ENCODE data around the gene POU2AF2.

Gene POU2AF2

GRCh38 chr11:111308140-111308539, 62.6 kb downstream of the POU2AF2 start:
- H3K27me3 ChIP-seq (ENCODE audit: insufficient read depth, low read length), result no peaks in the 10 kb centered on the region
- no peaks in the 10 kb centered on the region for H3K9me2 ChIP-seq (ENCODE audit: low read depth, low read length)
- H3K4me2 ChIP-seq (ENCODE audit: low read length), result no peak overlapping the region
- no peaks in the 10 kb centered on the region for H3K79me2 ChIP-seq (ENCODE audit: insufficient read depth, low read length)
- H2AFZ ChIP-seq (ENCODE audit: low read length), result no peak overlapping the region
- H3K9ac ChIP-seq (ENCODE audit: low read length), result no peak overlapping the region
- H4K20me1 ChIP-seq (ENCODE audit: insufficient read depth, low read length), result no peaks in the 10 kb centered on the region
- no peak overlapping the region for H3K4me3 ChIP-seq (ENCODE audit: low read depth, low read length, poor library complexity, severe bottlenecking)
- no peaks in the 10 kb centered on the region for H3K9me3 ChIP-seq (ENCODE audit: low read length)
- no peak overlapping the region for H3K27ac ChIP-seq (ENCODE audit: low read depth, low read length, poor library complexity, severe bottlenecking)
- TF ChIP-seq, protein P1, sequence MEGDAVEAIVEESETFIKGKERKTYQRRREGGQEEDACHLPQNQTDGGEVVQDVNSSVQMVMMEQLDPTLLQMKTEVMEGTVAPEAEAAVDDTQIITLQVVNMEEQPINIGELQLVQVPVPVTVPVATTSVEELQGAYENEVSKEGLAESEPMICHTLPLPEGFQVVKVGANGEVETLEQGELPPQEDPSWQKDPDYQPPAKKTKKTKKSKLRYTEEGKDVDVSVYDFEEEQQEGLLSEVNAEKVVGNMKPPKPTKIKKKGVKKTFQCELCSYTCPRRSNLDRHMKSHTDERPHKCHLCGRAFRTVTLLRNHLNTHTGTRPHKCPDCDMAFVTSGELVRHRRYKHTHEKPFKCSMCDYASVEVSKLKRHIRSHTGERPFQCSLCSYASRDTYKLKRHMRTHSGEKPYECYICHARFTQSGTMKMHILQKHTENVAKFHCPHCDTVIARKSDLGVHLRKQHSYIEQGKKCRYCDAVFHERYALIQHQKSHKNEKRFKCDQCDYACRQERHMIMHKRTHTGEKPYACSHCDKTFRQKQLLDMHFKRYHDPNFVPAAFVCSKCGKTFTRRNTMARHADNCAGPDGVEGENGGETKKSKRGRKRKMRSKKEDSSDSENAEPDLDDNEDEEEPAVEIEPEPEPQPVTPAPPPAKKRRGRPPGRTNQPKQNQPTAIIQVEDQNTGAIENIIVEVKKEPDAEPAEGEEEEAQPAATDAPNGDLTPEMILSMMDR (IDR thresholded peaks at IDR 0.05; ENCODE audit: low read length), result no peak
- TF ChIP-seq EZH2 (IDR thresholded peaks at IDR 0.05; ENCODE audit: borderline replicate concordance, low read length), result no peak
- H3K4me1 ChIP-seq (ENCODE audit: insufficient read depth, low read length, severe bottlenecking), result peaks cover 6% of the 10 kb centered on the region
- 0 out of 2 replicates have a peak, but pooled peaks cover 5% of the 10 kb centered on the region for H3F3A ChIP-seq (ENCODE audit: insufficient read depth, low read length)
- H3K36me3 ChIP-seq (ENCODE audit: insufficient read depth, low read length), result peaks cover 37% of the 10 kb centered on the region; the same call in 1 of the 2 replicates

- Histone ChIP-seq H3K4me3 (ENCODE audit: low read depth, low read length, poor library complexity, severe bottlenecking) (no peak overlapping the region), H3K9ac (ENCODE audit: low read length) (no peak overlapping the region), H3K9me3 (ENCODE audit: low read length) (no peaks in the 10 kb centered on the region), H3K9me2 (ENCODE audit: low read depth, low read length) (no peaks in the 10 kb centered on the region), H3K4me2 (ENCODE audit: low read length) (no peak overlapping the region), H3K79me2 (ENCODE audit: insufficient read depth, low read length) (no peaks in the 10 kb centered on the region), H3K36me3 (ENCODE audit: insufficient read depth, low read length) (peaks cover 36% of the 10 kb centered on the region; the same call in 1 of the 2 replicates), H3F3A (ENCODE audit: insufficient read depth, low read length) (0 out of 2 replicates have a peak, but pooled peaks cover 5% of the 10 kb centered on the region), H3K27me3 (ENCODE audit: insufficient read depth, low read length) (no peaks in the 10 kb centered on the region), H3K27ac (ENCODE audit: low read depth, low read length, poor library complexity, severe bottlenecking) (no peak overlapping the region), H4K20me1 (ENCODE audit: insufficient read depth, low read length) (no peaks in the 10 kb centered on the region), H3K4me1 (ENCODE audit: insufficient read depth, low read length, severe bottlenecking) (no peaks in the 10 kb centered on the region), H2AFZ (ENCODE audit: low read length) (no peak overlapping the region)
- TF ChIP-seq, protein P1 (IDR thresholded peaks at IDR 0.05; ENCODE audit: low read length), result no peak
- no peak for TF ChIP-seq EZH2 (IDR thresholded peaks at IDR 0.05; ENCODE audit: borderline replicate concordance, low read length)
These were observed 63.8 kb downstream of the POU2AF2 start for GRCh38 chr11:111309215-111309915.

DNA sequence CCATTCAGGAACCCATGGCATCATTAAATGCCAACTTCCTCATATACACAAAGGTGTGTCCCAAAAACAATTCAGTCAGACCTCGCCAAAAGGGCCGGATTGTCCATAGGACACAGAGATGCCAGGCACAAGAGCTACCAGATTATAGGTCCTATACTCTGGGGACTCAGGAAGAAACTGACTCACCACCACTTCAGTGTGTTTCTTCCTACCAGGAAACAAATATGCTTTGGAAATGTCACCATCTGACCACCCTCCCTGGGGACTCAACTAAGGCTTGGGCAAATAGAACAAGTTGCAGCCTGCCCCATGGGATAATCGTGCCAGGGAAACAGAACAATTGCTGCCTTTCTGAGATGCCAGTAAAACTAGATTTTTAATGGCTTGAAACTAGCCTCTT, 64.6 kb downstream of the POU2AF2 start:
- H2AFZ ChIP-seq (ENCODE audit: low read length), result no peak overlapping the region

More for the DNA sequence above, 64.6 kb downstream of the POU2AF2 start:
- no peaks in the 10 kb centered on the region for H3K9me2 ChIP-seq (ENCODE audit: low read depth, low read length)
- 0 out of 2 replicates have a peak, but pooled peaks cover 5% of the 10 kb centered on the region for H3F3A ChIP-seq (ENCODE audit: insufficient read depth, low read length)
- H3K4me1 ChIP-seq (ENCODE audit: insufficient read depth, low read length, severe bottlenecking), result no peaks in the 10 kb centered on the region
- peaks cover 29% of the 10 kb centered on the region; the same call in 1 of the 2 replicates for H3K36me3 ChIP-seq (ENCODE audit: insufficient read depth, low read length)
- TF ChIP-seq EZH2 (IDR thresholded peaks at IDR 0.05; ENCODE audit: borderline replicate concordance, low read length), result no peak
- TF ChIP-seq, protein P1 (IDR thresholded peaks at IDR 0.05; ENCODE audit: low read length), result no peak
- H3K9ac ChIP-seq (ENCODE audit: low read length), result no peak overlapping the region
- H3K9me3 ChIP-seq (ENCODE audit: low read length), result no peaks in the 10 kb centered on the region
- no peak overlapping the region for H3K27ac ChIP-seq (ENCODE audit: low read depth, low read length, poor library complexity, severe bottlenecking)
- H3K4me2 ChIP-seq (ENCODE audit: low read length), result no peak overlapping the region
- H4K20me1 ChIP-seq (ENCODE audit: insufficient read depth, low read length), result no peaks in the 10 kb centered on the region
- H3K4me3 ChIP-seq (ENCODE audit: low read depth, low read length, poor library complexity, severe bottlenecking), result no peak overlapping the region
- no peaks in the 10 kb centered on the region for H3K79me2 ChIP-seq (ENCODE audit: insufficient read depth, low read length)
- H3K27me3 ChIP-seq (ENCODE audit: insufficient read depth, low read length), result no peaks in the 10 kb centered on the region

Measured in OCI-LY1 (cell line).